ENCODE measurements around the gene CHST10. TPM values are rescaled to one million over a fixed set of nuclear protein-coding genes. Genes with fewer than 3 reads are reported as not detected.

Gene CHST10
- total and polyA plus RNA-seq, 7 donors = 3.1 to 6.3 (median 4.4) TPM

GRCh38 chr2:100427627-100428258 is 10.3 kb upstream of the CHST10 start:
- DNase-seq = peak; percentile 26 to 42
- no peaks in the 10 kb centered on the region for H3K9me3 ChIP-seq
- no peaks in the 10 kb centered on the region for H3K4me1 ChIP-seq
- TF ChIP-seq, protein P1, sequence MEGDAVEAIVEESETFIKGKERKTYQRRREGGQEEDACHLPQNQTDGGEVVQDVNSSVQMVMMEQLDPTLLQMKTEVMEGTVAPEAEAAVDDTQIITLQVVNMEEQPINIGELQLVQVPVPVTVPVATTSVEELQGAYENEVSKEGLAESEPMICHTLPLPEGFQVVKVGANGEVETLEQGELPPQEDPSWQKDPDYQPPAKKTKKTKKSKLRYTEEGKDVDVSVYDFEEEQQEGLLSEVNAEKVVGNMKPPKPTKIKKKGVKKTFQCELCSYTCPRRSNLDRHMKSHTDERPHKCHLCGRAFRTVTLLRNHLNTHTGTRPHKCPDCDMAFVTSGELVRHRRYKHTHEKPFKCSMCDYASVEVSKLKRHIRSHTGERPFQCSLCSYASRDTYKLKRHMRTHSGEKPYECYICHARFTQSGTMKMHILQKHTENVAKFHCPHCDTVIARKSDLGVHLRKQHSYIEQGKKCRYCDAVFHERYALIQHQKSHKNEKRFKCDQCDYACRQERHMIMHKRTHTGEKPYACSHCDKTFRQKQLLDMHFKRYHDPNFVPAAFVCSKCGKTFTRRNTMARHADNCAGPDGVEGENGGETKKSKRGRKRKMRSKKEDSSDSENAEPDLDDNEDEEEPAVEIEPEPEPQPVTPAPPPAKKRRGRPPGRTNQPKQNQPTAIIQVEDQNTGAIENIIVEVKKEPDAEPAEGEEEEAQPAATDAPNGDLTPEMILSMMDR (IDR thresholded peaks at IDR 0.05) = peak; percentile 22
- no peak overlapping the region for H3K4me3 ChIP-seq
- no peaks in the 10 kb centered on the region for H3K36me3 ChIP-seq (ENCODE audit: insufficient read depth in 1 of 2, low read depth in 1 of 2)
- 38 to 44% (median 43%) methylated on average over 11 of the region's 11 CpGs for WGBS, 3 donors
- intact Hi-C loops (cut with DNase I) = loop anchor here in 1 of 2 donors (10.0 kb wide), 1 partner anchor 137 kb away; the partner anchor contains the start of gene PDCL3
- no peak overlapping the region for H3K27ac ChIP-seq
- no peaks in the 10 kb centered on the region for H3K27me3 ChIP-seq (ENCODE audit: insufficient read depth in 3 of 3, low read length in 2 of 3)
- ATAC-seq = no peak

GRCh38 chr2:100427111-100427510 is 9.6 kb upstream of the CHST10 start:
- Histone ChIP-seq H3K27me3 (ENCODE audit: insufficient read depth in 3 of 3, low read length in 2 of 3) (no peaks in the 10 kb centered on the region), H3K9me3 (no peaks in the 10 kb centered on the region), H3K4me1 (no peaks in the 10 kb centered on the region), H3K36me3 (ENCODE audit: insufficient read depth in 1 of 2, low read depth in 1 of 2) (no peaks in the 10 kb centered on the region), H3K4me3 (no peak overlapping the region), H3K27ac (no peak overlapping the region)
- DNase-seq = no peak
- intact Hi-C loops (cut with DNase I) = loop anchor here in 1 of 2 donors (10.0 kb wide), 1 partner anchor 138 kb away; the partner anchor contains the start of gene PDCL3
- 88 to 93% (median 92%) methylated on average over 12 of the region's 12 CpGs for WGBS, 3 donors
- TF ChIP-seq, protein P1 (IDR thresholded peaks at IDR 0.05) = no peak
- ATAC-seq = no peak

DNA sequence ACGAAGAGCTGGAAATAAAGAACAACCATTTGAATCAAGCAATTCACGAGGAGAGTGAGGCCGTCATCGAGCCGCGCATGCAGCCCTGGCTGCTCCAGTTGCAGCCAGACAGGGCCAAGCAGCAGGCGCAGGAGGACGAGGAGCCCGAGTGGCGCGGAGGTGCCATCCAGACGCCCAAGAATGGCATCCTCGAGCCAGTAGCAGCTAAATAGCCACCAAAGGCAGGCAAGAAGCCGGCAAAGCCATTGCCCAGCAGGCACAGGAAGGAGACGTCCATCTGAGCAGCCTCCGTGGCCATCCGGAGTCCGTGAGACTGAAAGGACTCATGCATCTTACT is 8.9 kb upstream of the CHST10 start:
- intact Hi-C loops (cut with DNase I) = loop anchor here in 1 of 2 donors (10.0 kb wide), 1 partner anchor 138 kb away; the partner anchor contains the start of gene PDCL3

DNA sequence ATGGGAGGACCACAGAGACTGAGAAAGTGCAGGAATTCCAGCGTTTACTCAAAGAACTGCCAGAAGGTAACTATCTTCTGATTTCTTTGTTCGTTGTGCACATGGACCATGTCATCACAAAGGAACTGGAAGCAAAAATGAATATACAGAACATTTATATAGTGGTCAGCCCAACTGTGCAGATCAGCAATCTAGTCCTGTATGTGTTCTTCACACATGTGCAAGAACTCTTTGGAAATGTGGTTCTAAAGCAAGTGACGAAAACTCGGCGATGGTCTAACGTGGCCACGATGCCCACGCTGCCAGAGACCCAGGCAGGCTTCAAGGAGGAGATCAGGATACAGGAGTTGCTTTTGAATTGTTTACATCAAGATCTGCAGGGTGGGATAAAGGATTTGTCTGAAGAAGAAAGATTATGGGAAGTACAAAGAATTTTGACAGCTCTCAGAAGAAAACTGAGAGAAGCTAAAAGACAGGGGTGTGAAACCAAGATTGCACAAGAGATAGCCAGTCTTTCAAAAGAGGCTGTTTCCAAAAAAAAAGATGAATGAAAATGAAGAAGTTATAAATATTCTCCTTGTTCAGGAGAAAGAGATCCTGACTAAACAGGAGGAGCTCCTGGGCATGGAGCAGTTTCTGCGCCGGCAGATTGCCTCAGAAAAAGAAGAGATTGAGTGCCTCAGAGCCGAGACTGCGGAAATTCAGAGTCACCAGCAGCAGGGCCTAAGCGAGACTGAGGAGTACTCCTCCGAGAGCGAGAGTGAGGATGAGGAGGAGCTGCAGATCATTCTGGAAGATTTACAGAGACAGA is 8.3 kb upstream of the CHST10 start:
- Histone ChIP-seq H3K27me3 (ENCODE audit: insufficient read depth in 3 of 3, low read length in 2 of 3) (no peaks in the 10 kb centered on the region), H3K36me3 (ENCODE audit: insufficient read depth in 1 of 2, low read depth in 1 of 2) (no peaks in the 10 kb centered on the region), H3K9me3 (no peaks in the 10 kb centered on the region), H3K4me1 (no peaks in the 10 kb centered on the region), H3K27ac (no peak overlapping the region), H3K4me3 (no peak overlapping the region)
- intact Hi-C loops (cut with DNase I) = loop anchor here in 1 of 2 donors (10.0 kb wide), 1 partner anchor 139 kb away; the partner anchor contains the start of gene PDCL3
- TF ChIP-seq, protein P1 (IDR thresholded peaks at IDR 0.05) = no peak
- WGBS, 3 donors = 79 to 84% (median 82%) methylated on average over 15 of the region's 15 CpGs
- DNase-seq = no peak
- no peak for ATAC-seq

More for the DNA sequence above, 8.9 kb upstream of the CHST10 start:
- no peak overlapping the region for H3K27ac ChIP-seq
- WGBS, 3 donors = 83 to 88% (median 85%) methylated on average over 18 of the region's 18 CpGs
- no peak for ATAC-seq
- H3K4me1 ChIP-seq = no peaks in the 10 kb centered on the region
- DNase-seq = no peak
- H3K27me3 ChIP-seq (ENCODE audit: insufficient read depth in 3 of 3, low read length in 2 of 3) = no peaks in the 10 kb centered on the region
- H3K4me3 ChIP-seq = no peak overlapping the region
- no peaks in the 10 kb centered on the region for H3K9me3 ChIP-seq
- TF ChIP-seq, protein P1 (IDR thresholded peaks at IDR 0.05) = no peak
- no peaks in the 10 kb centered on the region for H3K36me3 ChIP-seq (ENCODE audit: insufficient read depth in 1 of 2, low read depth in 1 of 2)

Measured in psoas muscle (tissue), 8 donors.